Endothelial cell of umbilical vein (primary cell): ENCODE measurements around the gene SOX5. TPM values are rescaled to one million over a fixed set of nuclear protein-coding genes. Genes with fewer than 3 reads are reported as not detected.

Experiments used
- BruUV-seq: library from RNA; stranded (reverse); fragments of 400-500 nt; replicated peaks from 2 replicates; lab custom pipeline; 2021; lab: Mats Ljungman, UMichigan
- CTCF ChIA-PET: fragments of 300-600, 350-600 bp; sonication (Branson Sonifier 250); formaldehyde crosslinking; loops from one replicate; lab custom pipeline; 2021; ENCODE audit warnings: antibody characterized with exemption, inconsistent platforms; lab: Charles Lee
- POLR2A ChIA-PET: fragments of 300-600, 350-600 bp; sonication (Branson Sonifier 250); formaldehyde crosslinking; loops from one replicate; lab custom pipeline; 2021; ENCODE audit warnings: antibody characterized with exemption, inconsistent platforms; lab: Charles Lee
- DNase-seq: peaks from one replicate; pipeline ENCODE4 v3.0.0-alpha.2; 2011; ENCODE audit warnings: low read depth, low spot score
- FAIRE-seq: peaks from 2 replicates; lab custom pipeline; 2011; peaks lifted over from hg19 to GRCh38; lab: Jason Lieb, UNC
- H2AFZ ChIP-seq: 2 replicates; pipeline ENCODE4 v1.6.0; 2012; ENCODE audit warnings: low read depth, low read length, control low read depth, inconsistent platforms
- H3K27ac ChIP-seq: 2 replicates; pipeline ENCODE4 v1.5.1; 2011; ENCODE audit warnings: low read depth, mild to moderate bottlenecking, control low read depth, low read length, moderate library complexity; ENCODE audit not compliant: insufficient read depth
- H3K27me3 ChIP-seq, 2 experiments: 2 replicates each; pipeline versions ENCODE4 v1.6.0 to v1.6.1; 2011; ENCODE audit warnings: low read length in 2 of 2, mixed read lengths in 1 of 2; ENCODE audit not compliant: control insufficient read depth in 2 of 2, insufficient read depth in 2 of 2
- H3K36me3 ChIP-seq, 2 experiments: 2 replicates in 1 of 2; 3 replicates in 1 of 2; pipeline ENCODE4 v1.5.1; 2011; ENCODE audit warnings: low read length in 2 of 2, mild to moderate bottlenecking in 1 of 2, moderate library complexity in 1 of 2; ENCODE audit not compliant: control insufficient read depth in 2 of 2, insufficient read depth in 2 of 2; ENCODE audit errors: extremely low read depth in 1 of 2
- H3K4me1 ChIP-seq: 3 replicates; pipeline ENCODE4 v1.5.1; 2011; ENCODE audit warnings: mild to moderate bottlenecking, low read length; ENCODE audit not compliant: control insufficient read depth, insufficient read depth; ENCODE audit errors: extremely low read depth
- H3K4me2 ChIP-seq: 2 replicates; pipeline ENCODE4 v1.6.1; 2011; ENCODE audit warnings: low read length, control low read depth, mixed read lengths; ENCODE audit not compliant: insufficient read depth
- H3K4me3 ChIP-seq, 3 experiments: fragments of 200-600 bp in 1 of 3; sonication (generic), shearing (Covaris generic) in 1 of 3; replicated peaks in 1 of 3; 2 replicates each; pipeline ENCODE4 v1.5.1; 2011 to 2016; ENCODE audit warnings: control low read depth in 3 of 3, low read length in 3 of 3, mild to moderate bottlenecking in 2 of 3, inconsistent platforms in 1 of 3, low read depth in 1 of 3, moderate library complexity in 1 of 3; ENCODE audit not compliant: insufficient read depth in 1 of 3
- H3K79me2 ChIP-seq: 2 replicates; pipeline ENCODE4 v1.6.0; 2012; ENCODE audit warnings: low read length, inconsistent platforms; ENCODE audit not compliant: control insufficient read depth, insufficient read depth
- H3K9ac ChIP-seq: replicated peaks from 2 replicates; pipeline ENCODE3; 2011; ENCODE audit warnings: low read length, control low read depth; ENCODE audit not compliant: insufficient read depth; ENCODE audit errors: extremely low read depth
- H3K9me1 ChIP-seq: replicated peaks from 3 replicates; pipeline ENCODE4 v1.6.0; 2011; ENCODE audit warnings: mild to moderate bottlenecking, low read length; ENCODE audit not compliant: control insufficient read depth, insufficient read depth; ENCODE audit errors: extremely low read depth
- H3K9me3 ChIP-seq: replicated peaks from 2 replicates; pipeline ENCODE4 v1.5.1; 2012; ENCODE audit warnings: low read length, inconsistent platforms; ENCODE audit not compliant: control insufficient read depth, insufficient read depth
- H4K20me1 ChIP-seq: replicated peaks from 2 replicates; pipeline ENCODE3; 2011; ENCODE audit warnings: mild to moderate bottlenecking, low read length; ENCODE audit not compliant: control insufficient read depth, insufficient read depth; ENCODE audit errors: extremely low read depth
- CTCF ChIP-seq, 2 donors: IDR thresholded peaks; 1 replicate in 1 of 2; 2 replicates in 1 of 2; pipeline ENCODE4 v1.5.1; 2011; ENCODE audit warnings: low read length in 2 of 2, mild to moderate bottlenecking in 2 of 2, moderate library complexity in 2 of 2, control low read depth in 1 of 2, inconsistent platforms in 1 of 2, low read depth in 1 of 2; ENCODE audit not compliant: insufficient read depth in 1 of 2; ENCODE audit errors: extremely low read depth in 1 of 2
- EZH2 ChIP-seq: IDR thresholded peaks from 2 replicates; pipeline ENCODE4 v1.6.1; 2012; ENCODE audit warnings: borderline replicate concordance, low read depth, mild to moderate bottlenecking, moderate library complexity, low read length, inconsistent platforms; ENCODE audit not compliant: severe bottlenecking
- FOS ChIP-seq: IDR thresholded peaks from 2 replicates; pipeline ENCODE4 v1.6.1; 2011; ENCODE audit warnings: mild to moderate bottlenecking, low read length, moderate library complexity, borderline replicate concordance; ENCODE audit not compliant: insufficient read depth
- GATA2 ChIP-seq: IDR thresholded peaks from 2 replicates; pipeline ENCODE4 v1.7.0; 2011; ENCODE audit warnings: low read depth, mild to moderate bottlenecking, moderate library complexity, mixed read lengths, low read length; ENCODE audit not compliant: insufficient read length, insufficient read depth
- JUN ChIP-seq: IDR thresholded peaks from 2 replicates; pipeline ENCODE4 v1.6.1; 2011; ENCODE audit warnings: borderline replicate concordance, low read depth; ENCODE audit not compliant: insufficient read length, insufficient read depth
- MAX ChIP-seq: IDR thresholded peaks from 2 replicates; pipeline ENCODE4 v1.6.1; 2011; ENCODE audit not compliant: insufficient read depth, insufficient read length
- MYC ChIP-seq: IDR thresholded peaks from one replicate; pipeline ENCODE4 v1.6.1; 2011; ENCODE audit warnings: mild to moderate bottlenecking, low read depth, low read length
- POLR2A ChIP-seq: IDR thresholded peaks from 2 replicates; pipeline ENCODE4 v1.6.1; 2012; ENCODE audit warnings: low read depth, mild to moderate bottlenecking, control low read depth, low read length
- POLR2AphosphoS5 ChIP-seq: IDR thresholded peaks from 2 replicates; pipeline ENCODE4 v1.6.1; 2012; ENCODE audit warnings: low read depth, mild to moderate bottlenecking, control low read depth, low read length, moderate library complexity; ENCODE audit not compliant: insufficient read depth
- dilution Hi-C: fragments of 300-500 bp; cut with MboI; formaldehyde crosslinking; loops from one replicate; pipeline ENCODE4 v1.15.0; 2019; ENCODE audit warnings: low sequenced_read_pairs; ENCODE audit not compliant: extremely low pct_ligation_motif_present
- intact Hi-C: fragments of 100-400 bp; cut with micrococcal nuclease; formaldehyde crosslinking; loops from one replicate; pipeline ENCODE4 v1.10.0; 2022
- polyA plus RNA-seq, 4 experiments: library from polyadenylated mRNA; depleted of rRNA in 3 of 4; stranded (reverse) in 3 of 4; unstranded in 1 of 4; fragments of >200 nt; gene quantifications; 2 replicates each; pipeline versions ENCODE4 v1.2.1 to v1.2.3, GENCODE V29; 2011 to 2012; ENCODE audit warnings: missing spikeins in 1 of 4
- total RNA-seq: library from RNA; stranded (reverse); gene quantifications from 2 replicates; pipeline ENCODE4 v1.2.3, GENCODE V29; 2021

SOX5 gene
- total and polyA plus RNA-seq, 2 donors (not counting 3 experiments of a cell fraction or from before 2014, with no cell fraction given) = 0.63 to 3.5 TPM

- Histone ChIP-seq H3K36me3 (no peaks in the 10 kb centered on the region), H3K27me3 (no peaks in the 10 kb centered on the region), H3K4me1 (no peaks in the 10 kb centered on the region), H3K4me2 (no peak overlapping the region), H3K4me3 (no peak overlapping the region), H2AFZ (no peak overlapping the region), H3K27ac (no peak overlapping the region), H3K79me2 (no peaks in the 10 kb centered on the region), H3K9me1 (no peaks in the 10 kb centered on the region), H3K9me3 (no peaks in the 10 kb centered on the region), H4K20me1 (no peaks in the 10 kb centered on the region), H3K9ac (no peak overlapping the region)
- no peak for FAIRE-seq
- dilution Hi-C loops = no loop called here
- ChIA-PET POLR2A (no interaction called here), CTCF (interaction anchor here (1.5 kb wide), 2 partner anchors 8 to 12 kb away, joined by 4 read pairs; no protein-coding TSS in a partner anchor)
- TF ChIP-seq MYC (no peak), POLR2AphosphoS5 (no peak), EZH2 (no peak), POLR2A (no peak), MAX (no peak), FOS (no peak), JUN (no peak), GATA2 (no peak), CTCF (IDR thresholded peaks at IDR 0.05; ENCODE audit: extremely low read depth in 1 of 2, insufficient read depth in 1 of 2, low read depth in 1 of 2, low read length in 2 of 2) (no peak)
- no peak for DNase-seq
- BruUV-seq = no TSS peak
- intact Hi-C loops = no loop called here
These were observed 193.1 kb downstream of the SOX5 start for GRCh38 chr12:23756416-23756815.
